ENCODE data around the gene RBBP8NL.

GRCh38 chr20:62466806-62467537 lies 39.6 kb upstream of the RBBP8NL start:
- TF ChIP-seq ZC3H10 (CRISPR knock-in tag; IDR thresholded peaks at IDR 0.05) (no peak), PATZ1 (CRISPR knock-in tag; IDR thresholded peaks at IDR 0.05; ENCODE audit: borderline replicate concordance) (no peak), ZNF8 (CRISPR knock-in tag; IDR thresholded peaks at IDR 0.05) (no peak), CREB5 (CRISPR knock-in tag; IDR thresholded peaks at IDR 0.05; ENCODE audit: low read depth) (no peak)

Data from SK-N-SH treated with all-trans-retinoic acid at 6 μM for 48 hours (cell line).